Caco-2 (cell line): ENCODE results near the gene FOXP4. TPM values are rescaled to one million over a fixed set of nuclear protein-coding genes. Genes with fewer than 3 reads are reported as not detected.

ENCODE experiments used
- BruUV-seq: library from RNA; stranded (reverse); fragments of 400-500 nt; replicated peaks from 2 replicates; lab custom pipeline; 2021; lab: Mats Ljungman, UMichigan
- CTCF ChIA-PET: fragments of 300-600 bp; sonication (Branson Sonifier 250); formaldehyde crosslinking; loops from one replicate; lab custom pipeline; 2022; ENCODE audit warnings: antibody characterized with exemption; lab: Charles Lee
- POLR2A ChIA-PET: fragments of 300-600 bp; sonication (Branson Sonifier 250); formaldehyde crosslinking; loops from one replicate; lab custom pipeline; 2022; ENCODE audit warnings: antibody characterized with exemption; lab: Charles Lee
- DNase-seq, 2 experiments: peaks; one replicate each; pipeline versions ENCODE4 v3.0.0 to v3.0.0-alpha.2; 2020 to 2022
- H3K27me3 ChIP-seq: replicated peaks from 2 replicates; pipeline ENCODE4 v1.6.0; 2011; ENCODE audit warnings: low read length; ENCODE audit not compliant: control insufficient read depth, insufficient read depth
- H3K36me3 ChIP-seq: 2 replicates; pipeline ENCODE4 v1.5.1; 2011; ENCODE audit warnings: low read length; ENCODE audit not compliant: control insufficient read depth, insufficient read depth
- H3K4me1 ChIP-seq: fragments of 250-450 bp; sonication (Bioruptor Pico); 2 replicates; pipeline ENCODE4 v1.5.1; 2020; ENCODE audit warnings: mild to moderate bottlenecking
- H3K4me3 ChIP-seq: 2 replicates; pipeline ENCODE4 v1.5.1; 2011; ENCODE audit warnings: low read depth, mild to moderate bottlenecking, control low read depth, low read length
- H3K9me3 ChIP-seq: fragments of 250-450 bp; sonication (Bioruptor Pico); 2 replicates; pipeline ENCODE4 v1.5.1; 2020; ENCODE audit warnings: mild to moderate bottlenecking, moderate library complexity
- H3K27ac Mint-ChIP-seq: one replicate; pipeline ENCODE4 v1.8.0; 2022; ENCODE audit warnings: mixed read lengths; ENCODE audit not compliant: unreplicated experiment
- H3K27me3 Mint-ChIP-seq: one replicate; pipeline ENCODE4 v1.8.0; 2022; ENCODE audit warnings: mixed read lengths; ENCODE audit not compliant: insufficient read depth, unreplicated experiment
- H3K36me3 Mint-ChIP-seq: one replicate; pipeline ENCODE4 v1.8.0; 2022; ENCODE audit warnings: mild to moderate bottlenecking, mixed read lengths; ENCODE audit not compliant: insufficient read depth, unreplicated experiment
- H3K4me1 Mint-ChIP-seq: one replicate; pipeline ENCODE4 v1.8.0; 2022; ENCODE audit warnings: low read depth, mixed read lengths; ENCODE audit not compliant: unreplicated experiment
- H3K4me3 Mint-ChIP-seq: one replicate; pipeline ENCODE4 v1.8.0; 2022; ENCODE audit warnings: mild to moderate bottlenecking, moderate library complexity, mixed read lengths; ENCODE audit not compliant: unreplicated experiment
- H3K9me3 Mint-ChIP-seq: one replicate; pipeline ENCODE4 v1.8.0; 2022; ENCODE audit warnings: mixed read lengths; ENCODE audit not compliant: unreplicated experiment
- CTCF ChIP-seq, 2 experiments: fragments of 200-600 bp in 1 of 2; IDR thresholded peaks; 1 replicate in 1 of 2; 2 replicates in 1 of 2; pipeline versions ENCODE4 v1.5.1 to v1.8.0; 2011 to 2022; ENCODE audit warnings: antibody characterized with exemption in 1 of 2, control low read depth in 1 of 2, inconsistent platforms in 1 of 2, low read depth in 1 of 2, low read length in 1 of 2, mild to moderate bottlenecking in 1 of 2, moderate library complexity in 1 of 2; ENCODE audit not compliant: insufficient read depth in 1 of 2, severe bottlenecking in 1 of 2, unreplicated experiment in 1 of 2
- intact Hi-C: fragments of 100-400 bp; cut with micrococcal nuclease; formaldehyde crosslinking; loops from one replicate; pipeline ENCODE4 v1.10.0; 2022; ENCODE audit not compliant: unreplicated experiment
- total RNA-seq: library from RNA; stranded (reverse); gene quantifications from 2 replicates; pipeline ENCODE4 v1.2.3, GENCODE V29; 2022

The FOXP4 gene
- total RNA-seq, 1 experiment from 2014 or later = 117 TPM

DNA sequence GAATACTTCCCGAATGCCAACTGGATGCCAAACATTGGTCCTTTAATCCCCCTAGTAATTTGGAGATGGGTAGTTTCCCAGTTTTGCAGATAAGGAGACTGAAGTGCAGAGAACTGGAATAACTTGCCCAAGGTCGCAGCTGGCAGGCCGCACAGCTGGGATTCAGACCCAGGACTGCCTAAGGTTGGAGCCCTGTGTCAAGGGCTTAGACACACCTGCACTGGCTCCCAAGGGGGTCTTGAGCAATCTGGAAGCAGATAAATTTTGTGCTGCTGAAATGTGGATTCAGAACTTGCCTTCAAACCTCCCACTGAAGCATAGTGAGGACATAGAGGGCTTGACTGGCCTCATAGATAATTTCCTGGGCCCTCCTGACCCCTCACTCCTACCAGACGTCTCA, 30.5 kb downstream of the FOXP4 start:
- no peaks in the 10 kb centered on the region for H3K9me3 Mint-ChIP-seq
- no peak overlapping the region for H3K4me3 ChIP-seq
- intact Hi-C loops = no loop called here
- H3K4me1 Mint-ChIP-seq = peaks cover 35% of the 10 kb centered on the region
- no TSS peak for BruUV-seq
- peaks cover 12% of the 10 kb centered on the region for H3K36me3 ChIP-seq
- H3K36me3 Mint-ChIP-seq = peaks cover 77% of the 10 kb centered on the region
- no peak for DNase-seq
- peak overlapping the region; percentile 67 for H3K27ac Mint-ChIP-seq
- H3K4me1 ChIP-seq = peaks cover 54% of the 10 kb centered on the region
- CTCF ChIA-PET = no interaction called here
- POLR2A ChIA-PET = no interaction called here
- no peaks in the 10 kb centered on the region for H3K9me3 ChIP-seq
- no peaks in the 10 kb centered on the region for H3K27me3 Mint-ChIP-seq
- no peaks in the 10 kb centered on the region for H3K27me3 ChIP-seq
- H3K4me3 Mint-ChIP-seq = no peak overlapping the region
- TF ChIP-seq CTCF (IDR thresholded peaks at IDR 0.05; ENCODE audit: insufficient read depth in 1 of 2, low read depth in 1 of 2, low read length in 1 of 2, severe bottlenecking in 1 of 2, unreplicated experiment in 1 of 2) = no peak

- BruUV-seq = no TSS peak
- CTCF ChIA-PET = interaction anchor here (0.8 to 1.2 kb wide), 3 partner anchors 25 to 118 kb away, joined by 3 to 8 read pairs (median 3); no protein-coding TSS in a partner anchor
- Mint-ChIP-seq H3K4me3 (peak overlapping the region; percentile 54), H3K4me1 (peaks cover 35% of the 10 kb centered on the region), H3K27ac (peak overlapping the region; percentile 67), H3K27me3 (no peaks in the 10 kb centered on the region), H3K9me3 (no peaks in the 10 kb centered on the region), H3K36me3 (peaks cover 77% of the 10 kb centered on the region)
- H3K36me3 ChIP-seq = peaks cover 12% of the 10 kb centered on the region
- intact Hi-C loops = no loop called here
- no peaks in the 10 kb centered on the region for H3K9me3 ChIP-seq
- no peaks in the 10 kb centered on the region for H3K27me3 ChIP-seq
- POLR2A ChIA-PET = no interaction called here
- no peak overlapping the region for H3K4me3 ChIP-seq
- H3K4me1 ChIP-seq = peaks cover 62% of the 10 kb centered on the region
- no peak for TF ChIP-seq CTCF (IDR thresholded peaks at IDR 0.05; ENCODE audit: insufficient read depth in 1 of 2, low read depth in 1 of 2, low read length in 1 of 2, severe bottlenecking in 1 of 2, unreplicated experiment in 1 of 2)
- DNase-seq = no peak
Observed at GRCh38 chr6:41577356-41578216, 31.4 kb downstream of the FOXP4 start.

GRCh38 chr6:41578217-41579087, 32.3 kb downstream of the FOXP4 start:
- peaks cover 12% of the 10 kb centered on the region for H3K36me3 ChIP-seq
- intact Hi-C loops = no loop called here
- H3K27ac Mint-ChIP-seq = peak overlapping the region; percentile 67

More at GRCh38 chr6:41578217-41579087, 32.3 kb downstream of the FOXP4 start:
- no TSS peak for BruUV-seq
- Histone ChIP-seq H3K27me3 (no peaks in the 10 kb centered on the region), H3K9me3 (no peaks in the 10 kb centered on the region), H3K4me1 (peaks cover 71% of the 10 kb centered on the region), H3K4me3 (no peak overlapping the region)
- H3K4me3 Mint-ChIP-seq = peak overlapping the region; percentile 54
- peaks cover 35% of the 10 kb centered on the region for H3K4me1 Mint-ChIP-seq
- peak; percentile 73 to 78 for DNase-seq
- H3K36me3 Mint-ChIP-seq = peaks cover 77% of the 10 kb centered on the region
- no peaks in the 10 kb centered on the region for H3K27me3 Mint-ChIP-seq
- no peaks in the 10 kb centered on the region for H3K9me3 Mint-ChIP-seq
- ChIA-PET CTCF (interaction anchor here (0.6 to 1.2 kb wide), 10 partner anchors 10 to 484 kb away, joined by 3 to 8 read pairs (median 4); no protein-coding TSS in a partner anchor), POLR2A (interaction anchor here (0.6 kb wide), 1 partner anchor 153 kb away, joined by 12 read pairs; no protein-coding TSS in a partner anchor)
- TF ChIP-seq CTCF (IDR thresholded peaks at IDR 0.05; ENCODE audit: insufficient read depth in 1 of 2, low read depth in 1 of 2, low read length in 1 of 2, severe bottlenecking in 1 of 2, unreplicated experiment in 1 of 2) = no peak
